GM10248 (cell line): ENCODE results near the gene HAUS8.

Experiments
- CTCF ChIA-PET: fragments of 300-600 bp; sonication (Branson Sonifier 250); formaldehyde crosslinking; extraction: SDS; loops from one replicate; lab custom pipeline; 2021; ENCODE audit warnings: antibody characterized with exemption; lab: Yijun Ruan, JAX
- POLR2A ChIA-PET: fragments of 350-650 bp; sonication (Branson Sonifier 250); formaldehyde crosslinking; extraction: SDS; loops from one replicate; lab custom pipeline; 2020; ENCODE audit warnings: antibody characterized with exemption; lab: Yijun Ruan, JAX
- DNase-seq: peaks from one replicate; pipeline ENCODE4 v3.0.0; 2012; ENCODE audit errors: extremely low spot score
- CTCF ChIP-seq: IDR thresholded peaks from 2 replicates; pipeline ENCODE4 v1.5.1; 2012; ENCODE audit warnings: mild to moderate bottlenecking, low read depth; ENCODE audit errors: extremely low read depth, missing control alignments, control extremely low read depth

The HAUS8 gene

GRCh38 chr19:17049711-17050280, 25.5 kb downstream of the HAUS8 start:
- no peak for DNase-seq
- ChIA-PET POLR2A (no interaction called here), CTCF (interaction anchor here (1.6 kb wide), 1 partner anchor 17 kb away, joined by 3 read pairs; no protein-coding TSS in a partner anchor)
- TF ChIP-seq CTCF, result no peak

- no peak for DNase-seq
- ChIA-PET POLR2A (no interaction called here), CTCF (interaction anchor here (1.6 kb wide), 1 partner anchor 18 kb away, joined by 3 read pairs; no protein-coding TSS in a partner anchor)
- TF ChIP-seq CTCF, result no peak
These were observed 26.3 kb downstream of the HAUS8 start for GRCh38 chr19:17048885-17049453.

- ChIA-PET CTCF (no interaction called here), POLR2A (no interaction called here)
- no peak for TF ChIP-seq CTCF
- no peak for DNase-seq
These were observed 29.2 kb downstream of the HAUS8 start for GRCh38 chr19:17045907-17046502.

- ChIA-PET POLR2A (no interaction called here), CTCF (interaction anchor here (2.2 kb wide), 1 partner anchor 8 kb away, joined by 10 read pairs; no protein-coding TSS in a partner anchor)
- no peak for TF ChIP-seq CTCF
- DNase-seq, result no peak
These were observed 31.5 kb downstream of the HAUS8 start for GRCh38 chr19:17043744-17044143.

- no peak for DNase-seq
- no peak for TF ChIP-seq CTCF
- CTCF ChIA-PET, result interaction anchor here (2.2 kb wide), 1 partner anchor 10 kb away, joined by 10 read pairs; no protein-coding TSS in a partner anchor
- POLR2A ChIA-PET, result no interaction called here
These were observed 33.3 kb downstream of the HAUS8 start for GRCh38 chr19:17041976-17042375.

- POLR2A ChIA-PET, result no interaction called here
- TF ChIP-seq CTCF, result no peak
These were observed 37.2 kb downstream of the HAUS8 start for GRCh38 chr19:17037966-17038500.

More at GRCh38 chr19:17037966-17038500, 37.2 kb downstream of the HAUS8 start:
- CTCF ChIA-PET, result no interaction called here
- DNase-seq, result no peak
